Neural cell (in vitro differentiated cells): ENCODE data around the gene WSB1. TPM values are rescaled to one million over a fixed set of nuclear protein-coding genes. Genes with fewer than 3 reads are reported as not detected.

Experiments
- H2AFZ ChIP-seq: fragments of 200-600, 300-800 bp; sonication (generic), shearing (Covaris generic); 2 replicates; pipeline ENCODE4 v1.6.0; 2014; ENCODE audit warnings: low read depth, mild to moderate bottlenecking, antibody characterized with exemption, low read length, moderate library complexity
- H3F3A ChIP-seq: fragments of 200-600 bp; shearing (Covaris generic); 2 replicates; pipeline ENCODE4 v1.6.1; 2016; ENCODE audit warnings: mild to moderate bottlenecking, moderate library complexity, mixed read lengths, antibody characterized with exemption, low read length; ENCODE audit not compliant: insufficient read depth, poor library complexity, severe bottlenecking
- H3K27ac ChIP-seq: fragments of 200-600, 300-800 bp; sonication (generic), shearing (Covaris generic); 2 replicates; pipeline ENCODE4 v1.5.1; 2014; ENCODE audit warnings: mild to moderate bottlenecking, low read length, moderate library complexity
- H3K27me3 ChIP-seq: fragments of 300-800, 200-600 bp; sonication (generic), shearing (Covaris generic); 2 replicates; pipeline ENCODE4 v1.6.0; 2014; ENCODE audit warnings: mild to moderate bottlenecking, low read depth, low read length, moderate library complexity; ENCODE audit not compliant: insufficient read depth
- H3K36me3 ChIP-seq: fragments of 300-800, 200-600 bp; sonication (generic), shearing (Covaris generic); 2 replicates; pipeline ENCODE4 v1.5.1; 2014; ENCODE audit warnings: mild to moderate bottlenecking, antibody characterized with exemption, low read length, moderate library complexity; ENCODE audit not compliant: insufficient read depth
- H3K4me2 ChIP-seq: fragments of 300-800, 200-600 bp; sonication (generic), shearing (Covaris generic); 2 replicates; pipeline ENCODE4 v1.6.0; 2014; ENCODE audit warnings: mild to moderate bottlenecking, low read length
- H3K4me3 ChIP-seq: fragments of 300-800, 200-600 bp; sonication (generic), shearing (Covaris generic); 2 replicates; pipeline ENCODE4 v1.5.1; 2014; ENCODE audit warnings: mild to moderate bottlenecking, low read length, moderate library complexity
- H3K79me2 ChIP-seq: fragments of 200-600 bp; shearing (Covaris generic); replicated peaks from 2 replicates; pipeline ENCODE4 v1.6.0; 2014; ENCODE audit warnings: mild to moderate bottlenecking, low read length, moderate library complexity; ENCODE audit not compliant: insufficient read depth
- H3K9ac ChIP-seq: fragments of 300-800, 200-600 bp; sonication (generic), shearing (Covaris generic); 2 replicates; pipeline ENCODE4 v1.6.1; 2016; ENCODE audit warnings: mild to moderate bottlenecking, low read length, mixed read lengths
- H3K9me2 ChIP-seq: fragments of 200-600 bp; shearing (Covaris generic); 2 replicates; pipeline ENCODE4 v1.6.1; 2016; ENCODE audit warnings: mild to moderate bottlenecking, low read length, mixed read lengths; ENCODE audit not compliant: insufficient read depth
- H3K9me3 ChIP-seq: fragments of 200-600, 300-800 bp; sonication (generic), shearing (Covaris generic); 2 replicates; pipeline ENCODE4 v1.6.1; 2016; ENCODE audit warnings: mild to moderate bottlenecking, mixed run types, low read length, moderate library complexity, mixed read lengths
- H4K20me1 ChIP-seq: fragments of 200-600 bp; shearing (Covaris generic); 2 replicates; pipeline ENCODE4 v1.6.1; 2016; ENCODE audit warnings: mild to moderate bottlenecking, mixed run types; ENCODE audit not compliant: insufficient read depth
- CTCF ChIP-seq: fragments of 450-650 bp; IDR thresholded peaks from 2 replicates; pipeline ENCODE4 v1.5.1; 2014; ENCODE audit warnings: antibody characterized with exemption, mild to moderate bottlenecking, moderate library complexity; ENCODE audit not compliant: poor library complexity, severe bottlenecking
- EP300 ChIP-seq: fragments of 450-650 bp; conservative IDR thresholded peaks from 2 replicates; pipeline ENCODE4 v1.6.1; 2014; ENCODE audit warnings: antibody characterized with exemption, mild to moderate bottlenecking, moderate library complexity; ENCODE audit not compliant: poor library complexity, severe bottlenecking
- EZH2 ChIP-seq: fragments of 200-600, 300-800 bp; shearing (Covaris generic), sonication (generic); IDR thresholded peaks from 2 replicates; pipeline ENCODE4 v1.6.1; 2014; ENCODE audit warnings: antibody characterized with exemption, low read length, borderline replicate concordance, mild to moderate bottlenecking; ENCODE audit not compliant: insufficient read depth, poor library complexity, severe bottlenecking
- MXI1 ChIP-seq: fragments of 450-650 bp; conservative IDR thresholded peaks from 2 replicates; pipeline ENCODE4 v1.6.1; 2014; ENCODE audit warnings: antibody characterized with exemption, mild to moderate bottlenecking; ENCODE audit not compliant: poor library complexity, severe bottlenecking
- POLR2AphosphoS5 ChIP-seq: IDR thresholded peaks from 2 replicates; pipeline ENCODE4 v1.6.1; 2012
- RAD21 ChIP-seq: fragments of 450-650 bp; conservative IDR thresholded peaks from 2 replicates; pipeline ENCODE4 v1.6.1; 2014; ENCODE audit warnings: antibody characterized with exemption, mild to moderate bottlenecking, moderate library complexity
- REST ChIP-seq: IDR thresholded peaks from 2 replicates; pipeline ENCODE4 v1.6.1; 2012; ENCODE audit warnings: borderline replicate concordance
- SMC3 ChIP-seq: fragments of 450-650 bp; conservative IDR thresholded peaks from 2 replicates; pipeline ENCODE4 v1.6.1; 2014; ENCODE audit warnings: antibody characterized with exemption, mild to moderate bottlenecking, moderate library complexity; ENCODE audit not compliant: poor library complexity
- TAF1 ChIP-seq: IDR thresholded peaks from 2 replicates; pipeline ENCODE4 v1.6.1; 2012; ENCODE audit warnings: low read depth
- polyA plus RNA-seq: library from polyadenylated mRNA; depleted of rRNA; stranded (reverse); fragments of >200 nt; gene quantifications from 2 replicates; pipeline ENCODE4 v1.2.3, GENCODE V29; 2014

The WSB1 gene
- polyA plus RNA-seq, 1 donor from 2014 or later: 1,828 TPM

GRCh38 chr17:27303734-27304133 lies 9.8 kb downstream of the WSB1 start:
- Histone ChIP-seq H4K20me1 (no peaks in the 10 kb centered on the region), H2AFZ (no peak overlapping the region), H3K27ac (no peak overlapping the region), H3K9me2 (no peaks in the 10 kb centered on the region), H3K4me3 (no peak overlapping the region), H3K9ac (no peak overlapping the region), H3K27me3 (no peaks in the 10 kb centered on the region), H3F3A (no peaks in the 10 kb centered on the region), H3K79me2 (peaks cover 75% of the 10 kb centered on the region), H3K9me3 (no peaks in the 10 kb centered on the region), H3K36me3 (peaks cover 5% of the 10 kb centered on the region), H3K4me2 (no peak overlapping the region)
- TF ChIP-seq SMC3 (no peak), RAD21 (no peak), TAF1 (no peak), EP300 (no peak), CTCF (no peak), POLR2AphosphoS5 (no peak), MXI1 (no peak), EZH2 (no peak), REST (no peak)

GRCh38 chr17:27306276-27306835 lies 12.4 kb downstream of the WSB1 start:
- no peak overlapping the region for H3K9ac ChIP-seq

More at GRCh38 chr17:27306276-27306835, 12.4 kb downstream of the WSB1 start:
- H3K36me3 ChIP-seq: peaks cover 17% of the 10 kb centered on the region
- H3K9me3 ChIP-seq: no peaks in the 10 kb centered on the region
- H3K79me2 ChIP-seq: peaks cover 49% of the 10 kb centered on the region
- H3K4me3 ChIP-seq: no peak overlapping the region
- H3K27me3 ChIP-seq: no peaks in the 10 kb centered on the region
- TF ChIP-seq POLR2AphosphoS5 (no peak), EZH2 (no peak), TAF1 (no peak), CTCF (no peak), SMC3 (no peak), RAD21 (no peak)
- H2AFZ ChIP-seq: no peak overlapping the region
- H3K9me2 ChIP-seq: no peaks in the 10 kb centered on the region
- H3K4me2 ChIP-seq: no peak overlapping the region
- H3K27ac ChIP-seq: no peak overlapping the region
- no peaks in the 10 kb centered on the region for H4K20me1 ChIP-seq
- no peaks in the 10 kb centered on the region for H3F3A ChIP-seq
